ENCODE data around the gene RNFT2.
A peak's percentile ranks its signal among the peaks of the same experiment; 100 is the strongest.

The RNFT2 gene

DNA sequence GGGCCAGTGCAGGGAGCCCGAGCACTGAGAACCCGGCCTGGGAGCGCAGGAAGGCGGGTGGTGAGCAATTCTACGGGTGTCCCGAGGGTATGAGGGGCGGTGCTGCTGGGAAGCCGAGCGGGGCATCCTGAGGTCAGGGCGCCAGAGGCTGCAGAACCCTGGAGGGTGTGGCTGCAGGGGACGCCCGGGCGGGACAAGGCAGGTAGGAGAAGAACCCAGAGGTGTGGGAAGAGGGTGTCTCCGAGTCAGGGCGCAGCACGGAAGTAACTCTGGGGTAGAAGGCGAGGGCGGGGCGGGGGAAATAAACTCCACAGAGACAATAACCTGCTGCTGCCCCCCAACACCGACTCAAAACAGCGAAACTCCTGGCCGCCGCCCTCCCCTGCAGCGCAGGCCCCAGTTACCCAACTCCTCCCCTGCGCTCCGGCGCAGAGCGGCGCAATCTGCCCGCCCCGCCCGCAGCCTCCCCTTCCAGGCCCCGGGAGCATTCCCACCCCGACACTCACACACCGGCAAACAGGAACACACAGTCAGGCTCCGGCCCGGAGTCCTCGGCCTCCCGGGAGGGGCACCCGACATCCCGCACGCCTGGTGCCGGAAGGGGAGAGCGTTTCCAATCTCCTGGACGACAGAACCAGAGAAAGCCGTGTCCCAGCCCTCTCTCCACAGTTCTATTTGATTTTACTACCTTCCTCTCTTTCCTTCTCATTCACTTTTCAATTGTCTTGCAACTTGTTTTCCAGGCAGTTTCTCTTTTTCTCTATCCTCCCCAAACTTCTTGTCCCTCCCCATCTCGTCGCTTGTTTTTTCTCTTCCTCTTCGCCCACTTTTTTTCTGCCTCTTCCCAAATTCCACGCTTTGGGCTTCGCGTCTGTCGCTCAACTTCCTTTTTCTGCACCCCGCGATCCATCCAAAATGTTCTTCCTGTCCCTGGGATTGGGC lies 140.7 kb downstream of the RNFT2 start:
- TF ChIP-seq, protein P1, sequence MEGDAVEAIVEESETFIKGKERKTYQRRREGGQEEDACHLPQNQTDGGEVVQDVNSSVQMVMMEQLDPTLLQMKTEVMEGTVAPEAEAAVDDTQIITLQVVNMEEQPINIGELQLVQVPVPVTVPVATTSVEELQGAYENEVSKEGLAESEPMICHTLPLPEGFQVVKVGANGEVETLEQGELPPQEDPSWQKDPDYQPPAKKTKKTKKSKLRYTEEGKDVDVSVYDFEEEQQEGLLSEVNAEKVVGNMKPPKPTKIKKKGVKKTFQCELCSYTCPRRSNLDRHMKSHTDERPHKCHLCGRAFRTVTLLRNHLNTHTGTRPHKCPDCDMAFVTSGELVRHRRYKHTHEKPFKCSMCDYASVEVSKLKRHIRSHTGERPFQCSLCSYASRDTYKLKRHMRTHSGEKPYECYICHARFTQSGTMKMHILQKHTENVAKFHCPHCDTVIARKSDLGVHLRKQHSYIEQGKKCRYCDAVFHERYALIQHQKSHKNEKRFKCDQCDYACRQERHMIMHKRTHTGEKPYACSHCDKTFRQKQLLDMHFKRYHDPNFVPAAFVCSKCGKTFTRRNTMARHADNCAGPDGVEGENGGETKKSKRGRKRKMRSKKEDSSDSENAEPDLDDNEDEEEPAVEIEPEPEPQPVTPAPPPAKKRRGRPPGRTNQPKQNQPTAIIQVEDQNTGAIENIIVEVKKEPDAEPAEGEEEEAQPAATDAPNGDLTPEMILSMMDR (IDR thresholded peaks at IDR 0.05; ENCODE audit: unreplicated experiment in 3 of 3): no peak
- Mint-ChIP-seq H3K4me1 (peaks cover 48% of the 10 kb centered on the region), H3K36me3 (ENCODE audit: low read depth) (no peaks in the 10 kb centered on the region), H3K9me3 (peaks cover 5% of the 10 kb centered on the region), H3K27me3 (ENCODE audit: low read depth) (peaks cover 92% of the 10 kb centered on the region), H3K27ac (no peak overlapping the region), H3K4me3 (peak overlapping the region; percentile 90)

DNA sequence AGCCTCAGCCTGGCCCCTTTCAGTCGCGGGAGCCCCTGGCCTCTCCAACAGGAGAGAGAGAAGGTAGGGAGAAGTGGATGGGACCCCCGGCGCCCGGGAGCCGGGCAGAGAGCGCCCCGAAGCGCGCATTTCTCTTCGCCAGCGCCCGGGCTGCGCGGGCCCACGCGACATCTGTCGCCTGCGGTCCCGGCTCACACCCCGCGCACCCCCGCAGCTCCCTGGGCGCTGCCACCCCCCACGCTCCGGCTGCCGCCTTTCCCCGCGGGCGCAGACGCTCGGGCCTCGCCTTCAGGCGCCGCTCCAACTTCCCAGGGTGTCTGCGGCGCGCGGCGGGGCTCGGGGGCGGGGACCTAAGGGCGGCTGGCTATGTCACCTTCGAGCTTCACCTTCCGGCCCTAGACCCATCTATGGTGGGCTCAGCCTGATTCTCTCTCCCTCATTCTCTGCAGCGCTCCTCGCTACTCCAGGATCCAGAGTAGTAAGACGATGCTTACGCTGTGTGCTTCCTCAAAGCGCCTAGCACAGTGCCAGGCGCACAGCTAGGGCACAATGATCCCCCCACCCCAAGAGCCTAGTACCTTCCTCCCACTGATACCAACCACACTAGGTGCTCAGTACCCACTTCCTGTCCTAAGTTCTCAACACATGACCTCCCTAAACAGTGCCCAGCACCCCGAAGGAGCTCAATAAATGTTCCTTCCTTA lies 141.5 kb downstream of the RNFT2 start:
- H3K36me3 Mint-ChIP-seq (ENCODE audit: low read depth): no peaks in the 10 kb centered on the region
- H3K4me1 Mint-ChIP-seq: peaks cover 48% of the 10 kb centered on the region
- peak overlapping the region; percentile 90 for H3K4me3 Mint-ChIP-seq
- H3K27ac Mint-ChIP-seq: no peak overlapping the region
- TF ChIP-seq, protein P1 (IDR thresholded peaks at IDR 0.05; ENCODE audit: unreplicated experiment in 3 of 3): no peak
- peaks cover 92% of the 10 kb centered on the region for H3K27me3 Mint-ChIP-seq (ENCODE audit: low read depth)
- peaks cover 2% of the 10 kb centered on the region for H3K9me3 Mint-ChIP-seq

DNA sequence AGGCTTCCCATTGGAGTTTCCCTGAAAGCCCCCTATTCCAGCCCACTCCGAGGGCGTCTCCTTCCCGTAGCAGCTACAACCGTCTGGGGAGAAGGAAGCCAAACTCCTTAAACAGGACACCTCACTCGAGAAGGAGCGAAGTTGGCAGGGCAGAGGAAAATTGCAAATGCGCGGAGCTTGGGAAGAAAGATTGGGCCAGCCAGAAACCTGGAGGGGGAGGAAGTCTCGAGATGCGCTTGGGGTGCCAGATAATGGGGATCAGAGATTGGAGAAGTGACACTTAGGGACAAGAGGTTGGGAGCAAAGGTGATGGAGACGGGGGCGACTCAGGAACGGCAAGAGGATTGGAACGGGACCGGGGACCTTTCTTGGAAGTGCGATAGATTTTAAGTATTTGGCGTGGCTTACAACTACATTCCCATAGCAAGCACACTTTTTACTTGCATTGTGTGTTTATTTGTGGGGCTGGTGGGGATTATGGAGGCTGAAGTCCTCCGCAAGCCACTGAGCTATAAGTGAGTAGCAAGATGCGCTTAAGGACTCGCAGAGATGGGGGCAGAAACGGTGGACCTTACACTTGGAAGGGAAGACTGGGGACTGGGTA lies 142.2 kb downstream of the RNFT2 start:
- Mint-ChIP-seq H3K9me3 (no peaks in the 10 kb centered on the region), H3K36me3 (ENCODE audit: low read depth) (no peaks in the 10 kb centered on the region), H3K27ac (no peak overlapping the region), H3K4me3 (peak overlapping the region; percentile 87 to 90 (median 89)), H3K27me3 (ENCODE audit: low read depth) (peaks cover 91% of the 10 kb centered on the region), H3K4me1 (peaks cover 48% of the 10 kb centered on the region)
- TF ChIP-seq, protein P1 (IDR thresholded peaks at IDR 0.05; ENCODE audit: unreplicated experiment in 3 of 3): no peak

DNA sequence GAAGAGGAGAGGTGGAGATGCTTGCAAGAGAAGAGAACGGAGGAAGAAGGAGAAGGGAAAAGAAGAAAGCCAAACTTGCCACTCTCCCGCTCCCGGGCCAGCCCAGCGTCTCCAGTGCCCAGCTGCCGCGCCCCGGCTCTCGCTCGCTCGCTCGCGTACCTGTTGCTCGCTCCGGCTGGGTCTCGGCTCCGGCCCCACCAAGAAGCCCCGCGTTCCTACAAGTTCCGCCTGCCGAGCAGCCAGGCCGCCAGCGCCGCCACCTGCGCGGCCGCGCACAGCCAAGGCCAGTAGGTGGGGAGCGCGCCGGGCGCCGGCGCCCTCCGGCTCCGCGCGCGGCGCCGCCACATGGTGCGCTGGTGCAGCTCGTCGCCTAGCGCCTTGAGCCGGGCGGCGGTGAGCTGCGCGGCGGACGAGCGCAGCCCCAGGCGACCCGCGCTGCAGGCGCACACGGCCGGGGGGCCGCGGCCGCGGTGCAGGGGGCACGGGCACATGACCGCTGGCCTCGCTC lies 142.8 kb downstream of the RNFT2 start:
- Mint-ChIP-seq H3K27me3 (ENCODE audit: low read depth) (peaks cover 90% of the 10 kb centered on the region), H3K9me3 (no peaks in the 10 kb centered on the region), H3K4me1 (peaks cover 48% of the 10 kb centered on the region), H3K36me3 (ENCODE audit: low read depth) (no peaks in the 10 kb centered on the region), H3K4me3 (peak overlapping the region; percentile 87 to 90 (median 89)), H3K27ac (no peak overlapping the region)
- TF ChIP-seq, protein P1 (IDR thresholded peaks at IDR 0.05; ENCODE audit: unreplicated experiment in 3 of 3): no peak

DNA sequence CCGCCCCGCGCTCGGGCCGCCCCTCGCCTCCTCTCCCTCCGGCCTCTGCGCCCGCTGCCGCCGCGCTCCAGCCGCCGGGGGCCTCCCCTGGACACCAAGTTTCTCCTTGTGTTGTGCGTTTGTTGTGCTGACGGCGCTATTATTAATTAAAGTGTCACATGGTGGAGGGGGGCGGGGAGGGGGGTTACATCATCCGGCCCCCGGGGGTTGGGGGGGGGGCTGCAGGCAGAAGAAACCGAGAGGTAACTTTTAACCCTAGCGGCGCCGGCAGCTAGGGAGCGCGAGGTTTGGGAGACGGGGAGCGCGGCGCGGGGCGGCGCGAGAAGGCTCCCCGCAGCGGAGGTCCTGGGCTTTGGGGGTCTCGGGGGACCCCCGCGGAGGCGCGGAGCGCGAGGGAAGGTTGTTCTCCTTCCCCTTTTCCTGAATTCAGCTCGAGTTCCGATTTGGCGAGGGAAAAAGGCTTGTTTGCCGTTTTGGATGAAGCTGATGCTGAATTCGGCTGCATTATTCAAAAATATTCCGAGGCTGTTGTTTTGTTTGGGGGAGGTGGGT lies 143.3 kb downstream of the RNFT2 start, which contains the start of gene HRK:
Gene HRK (minus strand): TSS at position 117 of the 552 bp plus-strand sequence. CDS start 134 bp downstream, outside the sequence.
- Mint-ChIP-seq H3K27me3 (ENCODE audit: low read depth) (peaks cover 86% of the 10 kb centered on the region), H3K9me3 (no peaks in the 10 kb centered on the region), H3K36me3 (ENCODE audit: low read depth) (no peaks in the 10 kb centered on the region), H3K27ac (no peak within 1 kb of the TSS), H3K4me1 (peaks cover 42% of the 10 kb centered on the region), H3K4me3 (peak within 1 kb of the TSS; percentile 87 to 90 (median 89))
- TF ChIP-seq, protein P1 (IDR thresholded peaks at IDR 0.05; ENCODE audit: unreplicated experiment in 3 of 3): no peak
